Mucosa of stomach (tissue), 1 donor: Measurements from ENCODE around the gene ESR2.
"Not testable (repeated sequence)": the region's sequence is repeated elsewhere in the genome, so short reads cannot be mapped to it uniquely, and the experiment has no call there.

Experiments
- H3K27me3 ChIP-seq: one replicate; pipeline ENCODE4 v1.7.0; 2013; ENCODE audit warnings: mild to moderate bottlenecking, low read length; ENCODE audit not compliant: control insufficient read depth, insufficient read depth
- H3K36me3 ChIP-seq: one replicate; pipeline ENCODE4 v1.7.0; 2013; ENCODE audit warnings: low read length; ENCODE audit not compliant: control insufficient read depth, insufficient read depth
- H3K4me1 ChIP-seq: one replicate; pipeline ENCODE4 v1.7.0; 2013; ENCODE audit warnings: mild to moderate bottlenecking, low read length; ENCODE audit not compliant: control insufficient read depth, insufficient read depth
- H3K4me3 ChIP-seq: one replicate; pipeline ENCODE4 v1.7.0; 2013; ENCODE audit warnings: low read length
- H3K9ac ChIP-seq: one replicate; pipeline ENCODE4 v1.7.0; 2013; ENCODE audit warnings: mild to moderate bottlenecking, low read length, moderate library complexity
- H3K9me3 ChIP-seq: one replicate; pipeline ENCODE4 v1.7.0; 2013; ENCODE audit warnings: mild to moderate bottlenecking, low read length, moderate library complexity; ENCODE audit not compliant: control insufficient read depth
- donor health status: Pancreatic carcinoma.

Gene ESR2

DNA sequence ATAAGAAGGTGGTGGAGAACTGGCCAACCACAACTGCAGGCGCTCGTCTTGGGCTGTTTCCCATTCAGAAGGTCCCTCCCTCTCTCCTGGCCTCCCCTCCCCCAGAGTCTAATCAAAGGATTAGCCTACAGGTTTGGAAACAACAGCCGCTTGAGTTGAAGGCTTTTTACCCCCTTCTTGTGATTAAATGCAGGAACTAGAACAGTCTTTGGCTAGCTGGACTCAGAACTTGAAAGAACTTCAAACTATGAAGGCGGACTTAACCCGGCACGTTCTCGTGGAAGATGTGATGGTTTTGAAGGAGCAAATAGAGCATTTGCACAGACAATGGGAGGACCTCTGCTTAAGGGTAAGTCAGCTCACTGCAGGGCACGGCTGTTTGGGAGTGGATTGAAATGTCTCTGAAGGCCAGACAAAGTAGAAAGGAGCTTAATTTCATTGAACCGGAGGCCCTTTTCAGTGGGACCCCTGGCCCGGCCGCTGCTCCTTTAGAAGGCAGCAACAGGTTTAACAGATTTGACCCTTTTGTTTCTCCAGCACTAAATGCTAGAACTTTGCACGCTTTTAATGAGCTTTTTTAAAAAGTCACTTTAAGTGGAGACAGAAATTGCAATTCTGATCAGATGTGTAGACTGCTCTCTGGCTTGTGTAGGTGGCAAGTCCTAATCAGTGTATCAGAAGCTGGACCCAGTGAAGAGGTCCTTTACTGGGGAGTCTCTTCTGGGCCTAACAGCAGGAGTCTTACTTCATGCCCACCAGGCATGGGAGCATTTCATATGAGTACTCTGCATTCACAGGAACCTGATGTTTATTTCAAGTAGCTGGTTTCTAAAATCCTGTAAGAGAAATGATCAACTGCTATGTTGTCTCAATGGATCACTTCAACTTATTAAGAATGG, 107.7 kb downstream of the ESR2 start:
- no peak overlapping the region for H3K9ac ChIP-seq
- no peaks in the 10 kb centered on the region for H3K27me3 ChIP-seq
- no peaks in the 10 kb centered on the region for H3K36me3 ChIP-seq
- H3K4me3 ChIP-seq, result no peak overlapping the region
- H3K9me3 ChIP-seq, result no peaks in the 10 kb centered on the region
- H3K4me1 ChIP-seq, result no peaks in the 10 kb centered on the region

DNA sequence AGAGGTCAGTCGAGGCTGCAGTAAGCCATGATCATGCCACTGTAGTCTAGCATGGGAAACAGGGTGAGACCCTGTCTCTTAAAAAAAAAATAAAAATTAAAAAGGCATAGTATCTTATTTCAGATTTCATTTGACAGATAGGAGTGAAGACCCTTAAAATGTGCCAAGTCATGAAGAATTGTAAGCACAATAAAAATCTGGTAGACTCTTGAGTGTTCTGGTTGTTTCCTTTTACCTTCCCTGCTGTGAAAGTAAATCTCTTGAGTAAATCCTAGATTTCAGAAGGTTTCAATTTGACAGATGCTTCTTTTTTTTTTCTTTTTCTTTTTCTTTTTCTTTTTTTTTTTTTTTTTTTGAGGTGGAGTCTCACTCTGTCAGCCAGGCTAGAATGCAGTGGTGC, 109.0 kb downstream of the ESR2 start:
- H3K4me3 ChIP-seq, result no peak overlapping the region
- no peaks in the 10 kb centered on the region for H3K9me3 ChIP-seq
- H3K4me1 ChIP-seq, result no peaks in the 10 kb centered on the region
- H3K36me3 ChIP-seq, result no peaks in the 10 kb centered on the region
- H3K9ac ChIP-seq, result no peak overlapping the region
- no peaks in the 10 kb centered on the region for H3K27me3 ChIP-seq

DNA sequence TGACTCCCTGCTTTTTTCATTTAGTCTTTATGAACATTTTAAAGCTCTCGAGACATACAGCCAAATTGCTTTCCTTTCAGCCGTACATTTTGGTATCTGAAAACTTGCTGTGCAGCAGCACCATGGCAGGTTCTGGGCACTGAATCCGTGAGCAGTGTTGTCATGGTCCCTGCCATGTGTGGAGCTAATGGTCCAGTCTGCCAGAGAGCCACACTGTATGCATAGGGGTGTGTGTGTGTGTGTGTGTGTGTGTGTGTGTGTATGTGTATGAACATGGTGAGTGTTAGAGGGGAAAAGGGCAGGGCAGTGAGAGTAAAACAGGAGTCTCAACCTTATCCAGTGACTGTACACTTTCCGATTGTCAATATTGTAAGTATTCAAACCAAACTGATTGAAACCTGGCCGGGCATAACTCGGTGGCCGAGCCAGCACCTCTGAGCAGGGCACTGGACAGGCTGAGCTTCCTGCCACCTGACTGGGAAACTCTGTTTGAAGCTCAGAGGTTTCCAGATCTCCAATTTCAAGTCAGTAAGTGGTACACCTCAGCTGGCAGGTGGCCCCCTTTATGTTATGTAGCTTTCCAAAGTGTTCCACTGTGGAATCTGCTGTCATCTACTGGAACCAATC, 110.0 kb downstream of the ESR2 start:
- Histone ChIP-seq H3K36me3 (no peaks in the 10 kb centered on the region), H3K4me3 (no peak overlapping the region), H3K27me3 (no peaks in the 10 kb centered on the region), H3K9ac (no peak overlapping the region), H3K9me3 (no peaks in the 10 kb centered on the region), H3K4me1 (no peaks in the 10 kb centered on the region)

DNA sequence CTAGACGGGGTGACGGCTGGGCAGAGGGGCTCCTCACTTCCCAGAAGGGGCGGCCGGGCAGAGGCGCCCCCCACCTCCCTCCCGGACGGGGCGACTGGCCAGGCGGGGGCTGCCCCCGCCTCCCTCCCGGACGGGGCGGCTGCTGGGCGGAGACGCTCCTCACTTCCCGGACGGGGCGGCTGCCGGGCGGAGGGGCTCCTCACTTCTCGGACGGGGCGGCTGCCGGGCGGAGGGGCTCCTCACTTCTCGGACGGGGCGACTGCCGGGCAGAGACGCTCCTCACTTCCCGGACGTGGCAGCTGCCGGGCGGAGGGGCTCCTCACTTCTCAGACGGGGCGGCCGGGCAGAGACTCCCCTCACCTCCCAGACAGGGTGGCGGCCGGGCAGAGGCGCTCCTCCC, 111.3 kb downstream of the ESR2 start:
- not testable (repeated sequence) for H3K9ac ChIP-seq, H3K27me3 ChIP-seq, H3K4me3 ChIP-seq, H3K4me1 ChIP-seq, H3K9me3 ChIP-seq, H3K36me3 ChIP-seq

DNA sequence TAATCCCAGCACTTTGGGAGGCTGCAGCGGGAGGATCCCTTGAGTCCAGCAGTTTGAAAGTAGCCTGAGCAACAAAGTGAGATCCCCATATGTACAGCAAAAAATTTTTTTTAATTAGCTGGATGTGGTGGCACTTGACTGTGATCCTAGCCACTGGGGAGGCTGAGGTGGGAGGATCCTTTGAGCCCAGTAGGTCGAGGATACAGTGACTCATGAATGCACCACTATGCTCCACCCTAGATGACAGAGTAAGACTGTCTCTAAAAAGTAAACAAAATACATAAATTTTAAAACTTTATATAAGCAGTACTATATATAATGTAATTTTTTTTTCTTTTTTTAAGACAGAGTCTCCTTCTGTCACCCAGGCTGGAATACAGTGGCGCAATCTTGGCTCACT, 115.4 kb downstream of the ESR2 start:
- Histone ChIP-seq H3K27me3 (no peaks in the 10 kb centered on the region), H3K9me3 (no peaks in the 10 kb centered on the region), H3K4me3 (no peak overlapping the region), H3K36me3 (no peaks in the 10 kb centered on the region), H3K4me1 (no peaks in the 10 kb centered on the region), H3K9ac (no peak overlapping the region)

DNA sequence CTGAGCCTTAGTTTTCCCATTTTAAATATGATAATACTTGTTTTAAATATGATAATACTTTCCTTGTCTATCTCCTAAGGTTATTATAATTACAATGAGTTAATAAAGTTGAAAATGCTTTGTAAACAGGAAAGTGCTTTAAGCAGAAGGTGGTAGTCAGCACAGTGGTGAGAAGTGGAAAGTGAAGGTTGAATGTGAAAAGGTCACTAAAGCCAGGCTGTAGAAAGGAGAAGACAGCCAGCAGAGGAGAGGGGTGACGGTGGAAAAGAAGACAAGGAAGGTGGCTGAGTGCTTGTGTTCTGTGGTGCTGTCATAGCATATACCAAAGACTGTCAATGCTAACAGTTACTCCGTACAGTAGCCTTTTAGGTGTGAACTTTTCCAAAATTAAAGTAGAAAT, 117.8 kb downstream of the ESR2 start:
- Histone ChIP-seq H3K4me1 (no peaks in the 10 kb centered on the region), H3K36me3 (no peaks in the 10 kb centered on the region), H3K4me3 (no peak overlapping the region), H3K27me3 (no peaks in the 10 kb centered on the region), H3K9me3 (no peaks in the 10 kb centered on the region), H3K9ac (no peak overlapping the region)

DNA sequence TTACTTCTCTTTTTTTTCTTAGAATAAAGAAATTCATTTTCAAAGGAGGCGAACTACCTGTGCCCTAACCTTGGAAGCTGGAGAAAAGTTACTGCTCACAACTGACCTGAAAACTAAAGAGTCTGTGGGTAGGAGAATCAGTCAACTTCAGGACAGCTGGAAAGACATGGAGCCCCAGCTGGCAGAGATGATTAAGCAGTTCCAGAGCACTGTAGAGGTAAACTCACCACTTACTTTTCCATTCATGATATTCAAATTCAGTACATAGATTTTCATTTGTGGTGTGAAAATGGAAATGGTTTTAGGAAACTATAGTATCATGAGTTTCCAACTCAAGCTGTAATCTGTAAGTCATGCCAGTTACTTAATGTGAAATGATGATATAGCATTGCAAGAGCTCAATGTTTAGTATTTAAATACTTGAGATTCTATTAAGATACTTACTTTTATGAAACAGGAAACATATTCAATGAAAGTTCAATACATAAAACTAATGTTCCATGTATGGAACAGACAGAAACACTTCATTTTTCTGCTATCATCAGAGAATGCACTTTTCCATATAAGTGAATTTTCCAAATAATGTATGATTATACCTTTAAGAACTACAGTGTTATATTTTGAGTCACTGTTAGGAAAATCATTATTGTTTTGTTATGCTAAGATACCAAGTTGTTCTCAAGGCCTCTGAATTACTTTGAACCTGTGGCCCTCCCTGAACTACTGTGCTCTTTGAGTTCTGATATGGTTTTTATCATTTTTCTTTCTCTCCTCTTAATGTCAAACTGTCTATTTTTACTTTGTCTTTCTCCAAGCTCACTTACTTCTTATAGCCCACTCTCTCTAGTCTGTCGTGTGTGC, 119.0 kb downstream of the ESR2 start:
- Histone ChIP-seq H3K9me3 (no peaks in the 10 kb centered on the region), H3K4me3 (no peak overlapping the region), H3K36me3 (peaks cover 4% of the 10 kb centered on the region), H3K27me3 (no peaks in the 10 kb centered on the region), H3K4me1 (no peaks in the 10 kb centered on the region), H3K9ac (no peak overlapping the region)

DNA sequence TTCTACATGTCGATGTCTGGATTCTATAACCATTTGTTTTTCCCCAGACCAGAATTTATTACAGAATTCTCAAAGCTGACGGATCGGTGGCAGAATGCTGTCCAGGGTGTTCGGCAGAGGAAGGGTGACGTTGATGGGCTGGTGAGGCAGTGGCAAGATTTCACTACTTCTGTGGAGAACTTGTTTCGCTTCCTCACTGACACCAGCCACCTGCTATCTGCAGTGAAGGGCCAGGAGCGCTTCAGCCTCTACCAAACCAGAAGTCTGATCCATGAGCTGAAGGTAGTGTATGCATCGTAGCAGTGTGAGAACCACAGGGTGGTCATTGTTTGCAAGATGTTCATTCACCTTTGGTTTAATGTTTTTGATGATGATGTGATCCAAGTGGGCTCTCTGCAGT, 124.0 kb downstream of the ESR2 start:
- Histone ChIP-seq H3K4me1 (no peaks in the 10 kb centered on the region), H3K4me3 (no peak overlapping the region), H3K9ac (no peak overlapping the region), H3K9me3 (no peaks in the 10 kb centered on the region), H3K36me3 (peaks cover 13% of the 10 kb centered on the region), H3K27me3 (no peaks in the 10 kb centered on the region)

DNA sequence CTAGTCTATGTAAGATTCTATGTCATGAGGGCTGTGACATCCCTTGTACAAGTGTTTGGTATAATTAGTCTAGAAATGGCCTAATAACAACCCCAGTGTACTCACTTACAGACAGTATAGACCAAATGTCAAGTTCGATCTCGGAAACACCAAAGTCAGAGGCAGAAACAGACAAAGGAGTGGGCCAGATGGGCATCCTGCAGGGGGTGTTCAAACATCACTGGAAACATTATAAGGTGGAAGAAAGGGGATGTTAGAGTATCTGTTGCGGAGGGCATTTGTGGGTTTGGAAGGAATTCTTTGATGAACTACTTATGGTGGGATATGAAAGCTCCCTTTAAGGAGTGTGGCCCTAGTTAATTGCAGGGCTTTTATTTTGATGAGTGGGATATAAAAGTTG, 134.6 kb downstream of the ESR2 start:
- no peaks in the 10 kb centered on the region for H3K9me3 ChIP-seq
- no peaks in the 10 kb centered on the region for H3K36me3 ChIP-seq
- H3K4me1 ChIP-seq, result no peaks in the 10 kb centered on the region
- H3K4me3 ChIP-seq, result no peak overlapping the region
- no peaks in the 10 kb centered on the region for H3K27me3 ChIP-seq
- H3K9ac ChIP-seq, result no peak overlapping the region

DNA sequence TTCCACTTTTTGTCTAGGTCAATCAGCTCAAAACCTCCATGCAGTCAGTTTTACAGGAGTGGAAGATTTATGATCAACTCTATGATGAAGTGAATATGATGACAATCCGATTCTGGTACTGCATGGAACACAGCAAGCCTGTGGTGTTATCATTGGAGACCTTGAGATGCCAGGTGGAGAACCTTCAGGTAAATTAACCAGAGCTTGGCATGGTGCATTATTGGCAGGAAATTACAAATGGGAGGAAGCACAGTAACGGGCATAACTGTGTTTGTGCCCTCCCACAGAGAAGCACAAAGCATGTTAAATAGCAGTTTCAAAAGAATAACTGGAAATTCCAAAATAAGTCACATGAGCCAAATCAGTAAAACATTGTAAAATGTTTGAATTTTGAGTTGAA, 135.6 kb downstream of the ESR2 start:
- Histone ChIP-seq H3K9ac (no peak overlapping the region), H3K4me1 (no peaks in the 10 kb centered on the region), H3K4me3 (no peak overlapping the region), H3K27me3 (no peaks in the 10 kb centered on the region), H3K9me3 (no peaks in the 10 kb centered on the region), H3K36me3 (no peaks in the 10 kb centered on the region)

DNA sequence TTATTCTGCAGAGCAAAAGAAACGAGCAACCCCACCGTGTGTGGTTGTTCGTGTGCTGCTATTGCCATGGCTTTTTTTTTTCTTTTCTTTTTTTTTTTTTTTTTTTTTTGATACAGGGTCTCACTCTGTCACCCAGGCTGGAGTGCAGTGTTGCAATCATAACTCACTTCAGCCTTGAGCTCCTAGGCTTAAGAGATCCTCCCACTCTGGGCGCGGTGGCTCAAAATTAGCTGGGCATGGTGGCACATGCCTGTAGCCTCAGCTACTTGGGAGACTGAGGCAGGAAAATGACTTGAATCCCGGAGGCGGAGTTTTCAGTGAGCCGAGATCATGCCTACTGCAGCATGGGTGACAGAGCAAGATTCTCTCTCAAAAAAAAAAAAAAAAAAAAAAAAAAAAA, 144.2 kb downstream of the ESR2 start:
- no peaks in the 10 kb centered on the region for H3K27me3 ChIP-seq
- H3K36me3 ChIP-seq, result no peaks in the 10 kb centered on the region
- no peaks in the 10 kb centered on the region for H3K4me1 ChIP-seq
- H3K4me3 ChIP-seq, result no peak overlapping the region
- H3K9ac ChIP-seq, result no peak overlapping the region
- no peaks in the 10 kb centered on the region for H3K9me3 ChIP-seq
